Measurements from ENCODE around the gene SLC7A10. TPM values are rescaled to one million over a fixed set of nuclear protein-coding genes. Genes with fewer than 3 reads are reported as not detected.

SLC7A10 gene
- total RNA-seq, 4 donors from 2014 or later: not detected

- Histone ChIP-seq H3K27ac (no peak overlapping the region), H3K4me3 (no peak overlapping the region), H3K9me3 (no peaks in the 10 kb centered on the region), H3K4me1 (no peaks in the 10 kb centered on the region), H3K27me3 (no peaks in the 10 kb centered on the region), H3K36me3 (no peaks in the 10 kb centered on the region)
- ATAC-seq (no peak), DNase-seq (no peak)
- no peak for TF ChIP-seq POLR2A (IDR thresholded peaks at IDR 0.05)
- TF ChIP-seq, protein P1, sequence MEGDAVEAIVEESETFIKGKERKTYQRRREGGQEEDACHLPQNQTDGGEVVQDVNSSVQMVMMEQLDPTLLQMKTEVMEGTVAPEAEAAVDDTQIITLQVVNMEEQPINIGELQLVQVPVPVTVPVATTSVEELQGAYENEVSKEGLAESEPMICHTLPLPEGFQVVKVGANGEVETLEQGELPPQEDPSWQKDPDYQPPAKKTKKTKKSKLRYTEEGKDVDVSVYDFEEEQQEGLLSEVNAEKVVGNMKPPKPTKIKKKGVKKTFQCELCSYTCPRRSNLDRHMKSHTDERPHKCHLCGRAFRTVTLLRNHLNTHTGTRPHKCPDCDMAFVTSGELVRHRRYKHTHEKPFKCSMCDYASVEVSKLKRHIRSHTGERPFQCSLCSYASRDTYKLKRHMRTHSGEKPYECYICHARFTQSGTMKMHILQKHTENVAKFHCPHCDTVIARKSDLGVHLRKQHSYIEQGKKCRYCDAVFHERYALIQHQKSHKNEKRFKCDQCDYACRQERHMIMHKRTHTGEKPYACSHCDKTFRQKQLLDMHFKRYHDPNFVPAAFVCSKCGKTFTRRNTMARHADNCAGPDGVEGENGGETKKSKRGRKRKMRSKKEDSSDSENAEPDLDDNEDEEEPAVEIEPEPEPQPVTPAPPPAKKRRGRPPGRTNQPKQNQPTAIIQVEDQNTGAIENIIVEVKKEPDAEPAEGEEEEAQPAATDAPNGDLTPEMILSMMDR (IDR thresholded peaks at IDR 0.05 in 4 of 5, conservative IDR thresholded peaks at IDR 0.05 in 1 of 5): no peak
- in situ Hi-C loops (cut with MboI; ENCODE audit: low sequenced_read_pairs in 4 of 4): loop anchor here in 3 of 4 donors (5.0 to 25.0 kb wide), 3 partner anchors 94 to 524 kb away; no protein-coding TSS in a partner anchor
- intact Hi-C loops (cut with DNase I; ENCODE audit: low total_unique reads): no loop called here
Measured at GRCh38 chr19:33238481-33239149, 13.0 kb upstream of the SLC7A10 start.

- TF ChIP-seq, protein P1 (IDR thresholded peaks at IDR 0.05 in 4 of 5, conservative IDR thresholded peaks at IDR 0.05 in 1 of 5): no peak
- TF ChIP-seq POLR2A (IDR thresholded peaks at IDR 0.05): no peak
- H3K27ac ChIP-seq: no peak overlapping the region
- H3K9me3 ChIP-seq: no peaks in the 10 kb centered on the region
- no peaks in the 10 kb centered on the region for H3K4me1 ChIP-seq
- H3K27me3 ChIP-seq: no peaks in the 10 kb centered on the region
- H3K4me3 ChIP-seq: no peak overlapping the region
- ATAC-seq: no peak
- intact Hi-C loops (cut with DNase I; ENCODE audit: low total_unique reads) (no loop called here), in situ Hi-C loops (cut with MboI; ENCODE audit: low sequenced_read_pairs in 4 of 4) (loop anchor here in 3 of 4 donors (5.0 to 25.0 kb wide), 3 partner anchors 92 to 525 kb away; no protein-coding TSS in a partner anchor)
- DNase-seq: no peak
- no peaks in the 10 kb centered on the region for H3K36me3 ChIP-seq
Measured at GRCh38 chr19:33236696-33237390, 11.2 kb upstream of the SLC7A10 start.

- DNase-seq: no peak
- H3K27me3 ChIP-seq: no peaks in the 10 kb centered on the region
- TF ChIP-seq POLR2A (IDR thresholded peaks at IDR 0.05): no peak
- TF ChIP-seq, protein P1 (IDR thresholded peaks at IDR 0.05 in 4 of 5, conservative IDR thresholded peaks at IDR 0.05 in 1 of 5): no peak
- no peak for ATAC-seq
- no peaks in the 10 kb centered on the region for H3K36me3 ChIP-seq
- intact Hi-C loops (cut with DNase I; ENCODE audit: low total_unique reads): no loop called here
- H3K27ac ChIP-seq: no peak overlapping the region
- in situ Hi-C loops (cut with MboI; ENCODE audit: low sequenced_read_pairs in 4 of 4): loop anchor here in 3 of 4 donors (5.0 to 25.0 kb wide), 3 partner anchors 91 to 526 kb away; no protein-coding TSS in a partner anchor
- no peaks in the 10 kb centered on the region for H3K4me1 ChIP-seq
- H3K4me3 ChIP-seq: no peak overlapping the region
- no peaks in the 10 kb centered on the region for H3K9me3 ChIP-seq
Measured at GRCh38 chr19:33235996-33236350, 10.3 kb upstream of the SLC7A10 start.

GRCh38 chr19:33235269-33235995 lies 9.8 kb upstream of the SLC7A10 start:
- TF ChIP-seq POLR2A (IDR thresholded peaks at IDR 0.05): no peak
- TF ChIP-seq, protein P1 (IDR thresholded peaks at IDR 0.05 in 4 of 5, conservative IDR thresholded peaks at IDR 0.05 in 1 of 5): peak; percentile 67 to 90 (median 86)
- no peaks in the 10 kb centered on the region for H3K9me3 ChIP-seq
- no peak overlapping the region for H3K27ac ChIP-seq
- intact Hi-C loops (cut with DNase I; ENCODE audit: low total_unique reads) (no loop called here), in situ Hi-C loops (cut with MboI; ENCODE audit: low sequenced_read_pairs in 4 of 4) (loop anchor here in 3 of 4 donors (5.0 to 25.0 kb wide), 3 partner anchors 91 to 527 kb away; no protein-coding TSS in a partner anchor)
- H3K27me3 ChIP-seq: no peaks in the 10 kb centered on the region
- no peaks in the 10 kb centered on the region for H3K36me3 ChIP-seq
- H3K4me3 ChIP-seq: no peak overlapping the region
- ATAC-seq: peak in 1 of 2 donors; percentile 77
- no peaks in the 10 kb centered on the region for H3K4me1 ChIP-seq
- peak; percentile 31 to 63 for DNase-seq
